ENCODE results near the gene CUBN.

CUBN gene

DNA sequence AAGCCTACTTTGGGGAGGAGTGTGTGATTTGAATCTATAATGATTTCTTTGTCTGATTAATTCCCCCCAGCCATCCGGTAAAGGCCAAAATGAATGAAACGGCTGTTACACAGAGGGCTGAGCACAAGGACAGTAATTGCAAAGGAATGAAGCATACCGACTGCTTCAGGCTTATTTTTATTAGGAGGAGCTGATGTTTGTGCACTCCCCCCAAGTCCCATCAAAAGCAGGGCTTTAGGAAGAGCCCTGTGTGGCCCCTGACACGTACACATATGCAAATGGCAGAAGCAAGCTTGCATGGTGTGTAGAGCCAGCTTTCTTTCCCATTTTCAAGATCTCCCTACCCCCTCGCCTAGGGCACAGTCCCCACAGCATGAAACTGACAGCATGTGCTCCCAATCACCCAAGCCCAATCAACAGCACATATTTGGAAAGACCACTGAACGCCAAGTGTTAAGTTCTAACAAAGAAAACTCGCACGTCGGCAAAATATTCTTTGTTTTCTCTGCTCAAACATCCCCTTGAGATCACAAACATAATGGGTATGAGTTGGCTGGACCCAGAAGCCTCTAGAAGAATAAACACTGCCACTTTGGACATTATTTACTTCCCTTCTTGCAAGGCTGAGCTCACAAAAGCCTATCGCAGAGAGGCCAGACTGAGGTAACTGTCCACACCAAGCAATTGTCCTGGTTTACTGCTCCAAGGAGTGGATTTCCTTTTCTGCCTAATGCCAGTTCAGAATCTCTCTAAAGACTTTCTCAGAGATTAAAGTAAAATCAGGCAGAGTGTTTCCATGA lies 143.0 kb downstream of the CUBN start (continued):
- TF ChIP-seq, protein P1, sequence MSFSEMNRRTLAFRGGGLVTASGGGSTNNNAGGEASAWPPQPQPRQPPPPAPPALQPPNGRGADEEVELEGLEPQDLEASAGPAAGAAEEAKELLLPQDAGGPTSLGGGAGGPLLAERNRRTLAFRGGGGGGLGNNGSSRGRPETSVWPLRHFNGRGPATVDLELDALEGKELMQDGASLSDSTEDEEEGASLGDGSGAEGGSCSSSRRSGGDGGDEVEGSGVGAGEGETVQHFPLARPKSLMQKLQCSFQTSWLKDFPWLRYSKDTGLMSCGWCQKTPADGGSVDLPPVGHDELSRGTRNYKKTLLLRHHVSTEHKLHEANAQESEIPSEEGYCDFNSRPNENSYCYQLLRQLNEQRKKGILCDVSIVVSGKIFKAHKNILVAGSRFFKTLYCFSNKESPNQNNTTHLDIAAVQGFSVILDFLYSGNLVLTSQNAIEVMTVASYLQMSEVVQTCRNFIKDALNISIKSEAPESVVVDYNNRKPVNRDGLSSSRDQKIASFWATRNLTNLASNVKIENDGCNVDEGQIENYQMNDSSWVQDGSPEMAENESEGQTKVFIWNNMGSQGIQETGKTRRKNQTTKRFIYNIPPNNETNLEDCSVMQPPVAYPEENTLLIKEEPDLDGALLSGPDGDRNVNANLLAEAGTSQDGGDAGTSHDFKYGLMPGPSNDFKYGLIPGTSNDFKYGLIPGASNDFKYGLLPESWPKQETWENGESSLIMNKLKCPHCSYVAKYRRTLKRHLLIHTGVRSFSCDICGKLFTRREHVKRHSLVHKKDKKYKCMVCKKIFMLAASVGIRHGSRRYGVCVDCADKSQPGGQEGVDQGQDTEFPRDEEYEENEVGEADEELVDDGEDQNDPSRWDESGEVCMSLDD (tag by site-specific recombination; IDR thresholded peaks at IDR 0.05), result no peak
- TF ChIP-seq WT1 (tag by site-specific recombination; IDR thresholded peaks at IDR 0.05) (no peak), RBAK (tag by site-specific recombination; IDR thresholded peaks at IDR 0.05) (no peak), ZNF654 (tag by site-specific recombination; IDR thresholded peaks at IDR 0.05; ENCODE audit: low read depth) (no peak), ZNF837 (tag by site-specific recombination; IDR thresholded peaks at IDR 0.05) (no peak), ZNF324 (tag by site-specific recombination; IDR thresholded peaks at IDR 0.05) (no peak), ZNF664 (tag by site-specific recombination; IDR thresholded peaks at IDR 0.05) (no peak), GLI2 (tag by site-specific recombination; IDR thresholded peaks at IDR 0.05; ENCODE audit: borderline replicate concordance, low read depth) (no peak), BCL11A (tag by site-specific recombination; IDR thresholded peaks at IDR 0.05; ENCODE audit: low read depth) (no peak), KLF16 (tag by site-specific recombination; IDR thresholded peaks at IDR 0.05) (no peak)
- TF ChIP-seq, protein P2, sequence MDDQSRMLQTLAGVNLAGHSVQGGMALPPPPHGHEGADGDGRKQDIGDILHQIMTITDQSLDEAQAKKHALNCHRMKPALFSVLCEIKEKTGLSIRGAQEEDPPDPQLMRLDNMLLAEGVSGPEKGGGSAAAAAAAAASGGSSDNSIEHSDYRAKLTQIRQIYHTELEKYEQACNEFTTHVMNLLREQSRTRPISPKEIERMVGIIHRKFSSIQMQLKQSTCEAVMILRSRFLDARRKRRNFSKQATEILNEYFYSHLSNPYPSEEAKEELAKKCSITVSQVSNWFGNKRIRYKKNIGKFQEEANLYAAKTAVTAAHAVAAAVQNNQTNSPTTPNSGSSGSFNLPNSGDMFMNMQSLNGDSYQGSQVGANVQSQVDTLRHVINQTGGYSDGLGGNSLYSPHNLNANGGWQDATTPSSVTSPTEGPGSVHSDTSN (CRISPR knock-in tag; IDR thresholded peaks at IDR 0.05), result no peak
- TF ChIP-seq, protein P3, sequence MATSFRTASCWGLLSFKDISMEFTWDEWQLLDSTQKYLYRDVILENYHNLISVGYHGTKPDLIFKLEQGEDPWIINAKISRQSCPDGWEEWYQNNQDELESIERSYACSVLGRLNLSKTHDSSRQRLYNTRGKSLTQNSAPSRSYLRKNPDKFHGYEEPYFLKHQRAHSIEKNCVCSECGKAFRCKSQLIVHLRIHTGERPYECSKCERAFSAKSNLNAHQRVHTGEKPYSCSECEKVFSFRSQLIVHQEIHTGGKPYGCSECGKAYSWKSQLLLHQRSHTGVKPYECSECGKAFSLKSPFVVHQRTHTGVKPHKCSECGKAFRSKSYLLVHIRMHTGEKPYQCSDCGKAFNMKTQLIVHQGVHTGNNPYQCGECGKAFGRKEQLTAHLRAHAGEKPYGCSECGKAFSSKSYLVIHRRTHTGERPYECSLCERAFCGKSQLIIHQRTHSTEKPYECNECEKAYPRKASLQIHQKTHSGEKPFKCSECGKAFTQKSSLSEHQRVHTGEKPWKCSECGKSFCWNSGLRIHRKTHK (tag by site-specific recombination; IDR thresholded peaks at IDR 0.05), result no peak

DNA sequence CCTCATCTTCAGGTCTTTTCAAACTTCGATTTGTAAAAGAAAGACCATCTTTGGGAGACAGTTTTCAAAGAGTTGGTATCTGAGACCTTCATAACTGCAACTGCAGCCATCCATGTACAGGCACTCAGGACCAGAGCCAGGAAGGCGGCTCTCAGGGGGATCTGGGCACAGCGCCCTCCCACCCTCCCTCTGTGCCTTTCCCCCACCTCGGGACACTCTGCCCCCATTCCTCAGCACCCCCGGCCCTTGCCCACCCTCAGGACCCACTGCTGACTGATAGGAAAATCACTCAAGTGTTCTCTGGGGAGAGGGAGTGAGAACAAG lies 143.6 kb downstream of the CUBN start:
- CTCF ChIA-PET, result interaction anchor here (0.5 kb wide), 1 partner anchor 39 kb away, joined by 3 read pairs; no protein-coding TSS in a partner anchor
- TF ChIP-seq ZNF202 (tag by site-specific recombination; IDR thresholded peaks at IDR 0.05; ENCODE audit: borderline replicate concordance) (no peak), MYNN (tag by site-specific recombination; IDR thresholded peaks at IDR 0.05; ENCODE audit: borderline replicate concordance) (no peak), ZNF426 (tag by site-specific recombination; IDR thresholded peaks at IDR 0.05) (no peak), ZNF558 (tag by site-specific recombination; IDR thresholded peaks at IDR 0.05) (no peak), ZNF37A (tag by site-specific recombination; IDR thresholded peaks at IDR 0.05) (no peak), ZSCAN16 (tag by site-specific recombination; IDR thresholded peaks at IDR 0.05) (no peak), ZNF768 (tag by site-specific recombination; IDR thresholded peaks at IDR 0.05) (no peak), ZSCAN30 (tag by site-specific recombination; IDR thresholded peaks at IDR 0.05) (no peak)
- TF ChIP-seq, protein P4, sequence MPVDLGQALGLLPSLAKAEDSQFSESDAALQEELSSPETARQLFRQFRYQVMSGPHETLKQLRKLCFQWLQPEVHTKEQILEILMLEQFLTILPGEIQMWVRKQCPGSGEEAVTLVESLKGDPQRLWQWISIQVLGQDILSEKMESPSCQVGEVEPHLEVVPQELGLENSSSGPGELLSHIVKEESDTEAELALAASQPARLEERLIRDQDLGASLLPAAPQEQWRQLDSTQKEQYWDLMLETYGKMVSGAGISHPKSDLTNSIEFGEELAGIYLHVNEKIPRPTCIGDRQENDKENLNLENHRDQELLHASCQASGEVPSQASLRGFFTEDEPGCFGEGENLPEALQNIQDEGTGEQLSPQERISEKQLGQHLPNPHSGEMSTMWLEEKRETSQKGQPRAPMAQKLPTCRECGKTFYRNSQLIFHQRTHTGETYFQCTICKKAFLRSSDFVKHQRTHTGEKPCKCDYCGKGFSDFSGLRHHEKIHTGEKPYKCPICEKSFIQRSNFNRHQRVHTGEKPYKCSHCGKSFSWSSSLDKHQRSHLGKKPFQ (tag by site-specific recombination; IDR thresholded peaks at IDR 0.05), result no peak
- Histone ChIP-seq H3K9me3 (ENCODE audit: control insufficient read depth, insufficient read depth, low read depth, low read length) (no peaks in the 10 kb centered on the region), H3K4me1 (ENCODE audit: control insufficient read depth, insufficient read depth, low read length) (no peaks in the 10 kb centered on the region), H3K27ac (ENCODE audit: extremely low read depth, low read depth, low read length) (no peak overlapping the region), H3K36me3 (ENCODE audit: control insufficient read depth in 2 of 2, insufficient read depth in 1 of 2, low read length in 2 of 2) (no peaks in the 10 kb centered on the region), H3K4me3 (ENCODE audit: low read depth, low read length) (no peak overlapping the region)
- POLR2A ChIA-PET, result no interaction called here
